Measurements from ENCODE around the gene TRPM4. TPM values are rescaled to one million over a fixed set of nuclear protein-coding genes. Genes with fewer than 3 reads are reported as not detected.

TRPM4 gene
- total RNA-seq, 1 experiment from 2014 or later = 30.0 TPM

DNA sequence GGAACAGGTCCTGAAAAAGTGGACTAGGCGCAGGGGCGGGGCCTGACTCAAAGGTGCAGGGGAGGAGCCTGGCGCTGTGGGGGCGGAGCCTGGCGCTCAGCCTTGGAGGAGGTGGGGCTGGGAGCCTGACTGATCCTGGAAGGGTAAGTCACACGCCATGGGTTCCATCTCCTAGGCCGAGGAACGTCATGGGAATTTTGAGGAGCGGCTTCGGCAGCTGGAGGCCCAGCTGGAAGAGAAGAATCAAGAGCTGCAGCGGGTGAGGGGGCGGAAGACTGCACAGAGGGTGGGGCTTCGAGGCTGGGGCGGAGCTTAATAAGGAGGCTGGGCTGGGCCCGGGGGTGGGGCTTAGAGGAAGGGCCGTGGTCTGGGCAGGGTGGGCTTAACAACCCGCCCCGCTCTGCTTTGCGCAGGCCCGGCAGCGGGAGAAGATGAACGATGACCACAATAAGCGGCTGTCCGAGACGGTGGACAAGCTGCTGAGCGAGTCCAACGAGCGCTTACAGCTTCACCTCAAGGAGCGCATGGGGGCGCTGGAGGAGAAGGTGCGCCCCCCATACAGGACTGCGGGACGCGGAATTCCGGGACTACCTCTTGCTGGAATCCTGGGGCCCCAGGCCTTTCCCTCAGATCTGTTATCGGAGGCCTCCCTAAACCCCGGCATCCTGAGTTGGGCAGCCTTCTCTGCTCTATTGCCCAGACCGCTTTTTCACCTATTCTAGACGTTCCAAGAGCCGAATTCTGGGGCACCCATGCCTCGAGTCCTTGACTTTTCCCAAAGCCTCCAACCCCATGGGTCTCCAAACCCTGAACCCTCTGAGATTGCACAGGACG is 23.8 kb upstream of the TRPM4 start:
- no peak overlapping the region for H3K4me3 ChIP-seq (ENCODE audit: low read length)
- DNase-seq = no peak

DNA sequence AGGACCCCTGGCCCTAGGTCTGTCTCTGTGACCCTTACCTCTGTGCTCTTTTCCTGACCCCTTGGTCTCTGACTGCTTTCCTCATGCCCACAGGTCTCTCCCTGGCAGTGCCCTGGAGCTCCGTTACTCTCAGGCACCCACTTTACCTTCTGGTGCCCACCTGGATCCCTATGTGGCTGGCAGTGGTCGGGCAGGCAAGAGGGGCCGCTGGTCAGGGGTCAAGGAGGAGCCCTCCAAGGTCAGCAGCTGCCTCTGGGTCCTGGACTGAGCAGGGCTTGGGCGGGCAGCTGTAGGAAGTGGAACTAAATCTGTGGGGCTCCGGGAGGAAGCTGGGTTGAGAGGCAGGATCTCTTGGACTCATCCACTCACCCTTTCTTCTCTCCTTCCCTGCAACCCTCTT is 21.9 kb upstream of the TRPM4 start:
- Histone ChIP-seq H3K4me3 (ENCODE audit: low read length) (no peak overlapping the region), H2AFZ (ENCODE audit: low read length) (no peak overlapping the region), H3K4me1 (ENCODE audit: insufficient read depth, low read length) (no peaks in the 10 kb centered on the region), H3K9me2 (replicated peaks; ENCODE audit: low read length) (no peaks in the 10 kb centered on the region), H3K9ac (ENCODE audit: low read length) (no peak overlapping the region), H3K27me3 (ENCODE audit: low read length) (no peaks in the 10 kb centered on the region), H3K9me3 (ENCODE audit: low read length) (no peaks in the 10 kb centered on the region), H3F3A (ENCODE audit: low read length, unreplicated experiment) (no peaks in the 10 kb centered on the region), H3K79me2 (ENCODE audit: low read length) (no peaks in the 10 kb centered on the region), H3K27ac (ENCODE audit: low read length) (no peak overlapping the region), H3K4me2 (ENCODE audit: low read length) (no peak overlapping the region), H4K20me1 (ENCODE audit: low read length) (no peaks in the 10 kb centered on the region), H3K36me3 (ENCODE audit: low read depth, low read length) (no peaks in the 10 kb centered on the region)
- ChIA-PET CTCF (no interaction called here), POLR2A (ENCODE audit: unreplicated experiment) (no interaction called here)
- no peak for DNase-seq
- TF ChIP-seq EZH2phosphoT487 (IDR thresholded peaks at IDR 0.05; ENCODE audit: borderline replicate concordance, low read length) = no peak
- TF ChIP-seq, protein P1, sequence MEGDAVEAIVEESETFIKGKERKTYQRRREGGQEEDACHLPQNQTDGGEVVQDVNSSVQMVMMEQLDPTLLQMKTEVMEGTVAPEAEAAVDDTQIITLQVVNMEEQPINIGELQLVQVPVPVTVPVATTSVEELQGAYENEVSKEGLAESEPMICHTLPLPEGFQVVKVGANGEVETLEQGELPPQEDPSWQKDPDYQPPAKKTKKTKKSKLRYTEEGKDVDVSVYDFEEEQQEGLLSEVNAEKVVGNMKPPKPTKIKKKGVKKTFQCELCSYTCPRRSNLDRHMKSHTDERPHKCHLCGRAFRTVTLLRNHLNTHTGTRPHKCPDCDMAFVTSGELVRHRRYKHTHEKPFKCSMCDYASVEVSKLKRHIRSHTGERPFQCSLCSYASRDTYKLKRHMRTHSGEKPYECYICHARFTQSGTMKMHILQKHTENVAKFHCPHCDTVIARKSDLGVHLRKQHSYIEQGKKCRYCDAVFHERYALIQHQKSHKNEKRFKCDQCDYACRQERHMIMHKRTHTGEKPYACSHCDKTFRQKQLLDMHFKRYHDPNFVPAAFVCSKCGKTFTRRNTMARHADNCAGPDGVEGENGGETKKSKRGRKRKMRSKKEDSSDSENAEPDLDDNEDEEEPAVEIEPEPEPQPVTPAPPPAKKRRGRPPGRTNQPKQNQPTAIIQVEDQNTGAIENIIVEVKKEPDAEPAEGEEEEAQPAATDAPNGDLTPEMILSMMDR (conservative IDR thresholded peaks at IDR 0.05; ENCODE audit: low read depth, low read length) = no peak
- TF ChIP-seq EZH2 (IDR thresholded peaks at IDR 0.05; ENCODE audit: low read length, unreplicated experiment) = no peak
- intact Hi-C loops (cut with micrococcal nuclease) = no loop called here
- no TSS peak for BruUV-seq (replicated peaks)
- ATAC-seq = no peak

More for the DNA sequence above, 23.8 kb upstream of the TRPM4 start:
- Histone ChIP-seq H3K27me3 (ENCODE audit: low read length) (no peaks in the 10 kb centered on the region), H3K4me2 (ENCODE audit: low read length) (no peak overlapping the region), H3K4me1 (ENCODE audit: insufficient read depth, low read length) (no peaks in the 10 kb centered on the region), H3K9me2 (replicated peaks; ENCODE audit: low read length) (no peaks in the 10 kb centered on the region), H2AFZ (ENCODE audit: low read length) (no peak overlapping the region), H3K36me3 (ENCODE audit: low read depth, low read length) (no peaks in the 10 kb centered on the region), H3K9ac (ENCODE audit: low read length) (no peak overlapping the region), H3K79me2 (ENCODE audit: low read length) (no peaks in the 10 kb centered on the region), H3F3A (ENCODE audit: low read length, unreplicated experiment) (no peaks in the 10 kb centered on the region), H4K20me1 (ENCODE audit: low read length) (no peaks in the 10 kb centered on the region), H3K27ac (ENCODE audit: low read length) (no peak overlapping the region), H3K9me3 (ENCODE audit: low read length) (no peaks in the 10 kb centered on the region)
- intact Hi-C loops (cut with micrococcal nuclease) = no loop called here
- no TSS peak for BruUV-seq (replicated peaks)
- CTCF ChIA-PET = no interaction called here
- TF ChIP-seq EZH2phosphoT487 (IDR thresholded peaks at IDR 0.05; ENCODE audit: borderline replicate concordance, low read length) = no peak
- TF ChIP-seq, protein P1 (conservative IDR thresholded peaks at IDR 0.05; ENCODE audit: low read depth, low read length) = no peak
- no peak for TF ChIP-seq EZH2 (IDR thresholded peaks at IDR 0.05; ENCODE audit: low read length, unreplicated experiment)
- POLR2A ChIA-PET (ENCODE audit: unreplicated experiment) = interaction anchor here (0.7 kb wide), 1 partner anchor 394 kb away, joined by 5 read pairs; no protein-coding TSS in a partner anchor
- ATAC-seq = no peak

DNA sequence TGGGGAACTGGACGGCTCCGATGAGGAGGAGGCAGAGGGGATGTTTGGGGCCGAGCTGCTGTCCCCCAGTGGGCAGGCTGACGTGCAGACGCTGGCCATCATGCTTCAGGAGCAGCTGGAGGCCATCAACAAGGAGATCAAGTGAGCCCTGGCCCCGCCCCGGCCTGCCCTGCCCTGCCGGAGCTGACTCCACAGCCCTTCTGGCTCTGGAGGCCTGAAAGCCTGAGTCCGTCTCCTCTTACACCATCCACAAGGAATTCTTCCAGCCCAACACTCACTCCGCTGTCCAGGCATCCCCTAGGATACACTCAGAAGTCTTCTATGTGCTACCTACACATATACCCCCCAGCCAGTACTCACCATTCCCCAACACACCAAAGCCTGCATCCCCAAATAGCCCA is 20.8 kb upstream of the TRPM4 start:
- Histone ChIP-seq H3K4me2 (ENCODE audit: low read length) (no peak overlapping the region), H3K9me3 (ENCODE audit: low read length) (no peaks in the 10 kb centered on the region), H3K9me2 (replicated peaks; ENCODE audit: low read length) (no peaks in the 10 kb centered on the region), H3K36me3 (ENCODE audit: low read depth, low read length) (no peaks in the 10 kb centered on the region; the same call in 1 of the 2 replicates), H2AFZ (ENCODE audit: low read length) (no peak overlapping the region), H3K27ac (ENCODE audit: low read length) (no peak overlapping the region), H3K4me3 (ENCODE audit: low read length) (no peak overlapping the region), H3K79me2 (ENCODE audit: low read length) (peaks cover 6% of the 10 kb centered on the region), H3K4me1 (ENCODE audit: insufficient read depth, low read length) (no peaks in the 10 kb centered on the region), H4K20me1 (ENCODE audit: low read length) (no peaks in the 10 kb centered on the region), H3F3A (ENCODE audit: low read length, unreplicated experiment) (no peaks in the 10 kb centered on the region), H3K9ac (ENCODE audit: low read length) (no peak overlapping the region), H3K27me3 (ENCODE audit: low read length) (no peaks in the 10 kb centered on the region)
- TF ChIP-seq EZH2phosphoT487 (IDR thresholded peaks at IDR 0.05; ENCODE audit: borderline replicate concordance, low read length) (no peak), EZH2 (IDR thresholded peaks at IDR 0.05; ENCODE audit: low read length, unreplicated experiment) (no peak)
- TF ChIP-seq, protein P1 (conservative IDR thresholded peaks at IDR 0.05; ENCODE audit: low read depth, low read length) = no peak
- no TSS peak for BruUV-seq (replicated peaks)
- ChIA-PET CTCF (no interaction called here), POLR2A (ENCODE audit: unreplicated experiment) (no interaction called here)
- DNase-seq = no peak
- intact Hi-C loops (cut with micrococcal nuclease) = no loop called here
- no peak for ATAC-seq

Measured in PC-3 (cell line).